Measurements from ENCODE around the gene SGCD.

The SGCD gene

GRCh38 chr5:156522651-156523529, 195.9 kb downstream of the SGCD start:
- DNase-seq: no peak

DNA sequence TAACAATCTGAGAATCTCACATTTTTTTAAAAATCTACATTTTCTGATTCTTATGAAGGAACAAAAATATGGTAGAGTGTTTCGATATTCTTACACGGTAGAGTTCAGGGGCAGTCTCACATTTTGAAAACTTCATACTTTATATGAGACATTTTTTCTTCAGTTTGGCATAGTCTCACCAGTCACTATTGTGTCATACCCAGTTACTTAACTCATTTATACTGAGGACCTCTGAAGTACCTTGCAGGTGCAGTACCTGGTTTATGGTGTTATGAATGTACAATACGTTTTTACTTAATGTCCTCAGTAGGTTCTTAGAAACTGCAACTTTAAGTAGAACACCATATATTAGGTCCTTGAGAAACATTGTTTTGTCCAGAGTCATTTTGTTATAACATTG, 196.6 kb downstream of the SGCD start:
- DNase-seq: no peak

DNA sequence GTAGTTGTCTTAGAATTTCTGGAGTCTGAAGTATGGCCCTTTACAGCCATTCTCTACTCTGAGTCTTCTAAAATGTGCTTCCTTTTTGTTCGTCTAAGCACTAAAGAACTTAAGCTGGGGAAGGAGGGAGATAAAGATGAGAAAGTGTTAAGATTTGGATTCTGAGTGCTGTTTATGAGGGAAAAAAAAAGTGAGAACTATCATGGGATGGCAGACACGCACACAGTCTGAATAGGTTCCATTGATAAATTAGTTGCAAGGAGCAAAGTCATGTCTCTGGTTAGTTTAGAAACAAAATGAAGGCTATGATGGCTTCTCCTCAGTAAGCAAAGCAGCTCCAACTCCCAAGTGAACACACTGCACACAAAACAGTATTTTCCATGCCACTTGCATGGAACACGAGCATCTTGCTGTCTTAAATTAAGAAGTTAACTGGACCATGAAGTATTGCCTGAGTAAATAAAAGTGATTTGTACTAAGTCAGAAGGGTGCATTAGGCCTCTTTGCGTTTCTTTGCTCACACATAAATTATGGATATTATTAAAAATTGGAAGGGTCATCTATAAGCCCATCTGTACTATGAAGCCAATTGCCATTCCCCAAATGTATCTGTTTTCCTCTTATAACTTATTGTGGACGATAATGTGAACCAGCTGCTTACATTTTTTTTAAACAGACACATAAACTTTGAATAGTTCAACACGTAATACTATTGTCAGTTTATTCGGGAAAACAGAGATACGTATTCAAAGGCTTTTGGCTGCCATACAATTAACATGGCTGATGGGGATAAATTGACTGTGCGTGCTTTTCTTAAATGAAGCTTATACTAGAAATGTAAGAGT, 199.3 kb downstream of the SGCD start:
- no peak for DNase-seq

DNA sequence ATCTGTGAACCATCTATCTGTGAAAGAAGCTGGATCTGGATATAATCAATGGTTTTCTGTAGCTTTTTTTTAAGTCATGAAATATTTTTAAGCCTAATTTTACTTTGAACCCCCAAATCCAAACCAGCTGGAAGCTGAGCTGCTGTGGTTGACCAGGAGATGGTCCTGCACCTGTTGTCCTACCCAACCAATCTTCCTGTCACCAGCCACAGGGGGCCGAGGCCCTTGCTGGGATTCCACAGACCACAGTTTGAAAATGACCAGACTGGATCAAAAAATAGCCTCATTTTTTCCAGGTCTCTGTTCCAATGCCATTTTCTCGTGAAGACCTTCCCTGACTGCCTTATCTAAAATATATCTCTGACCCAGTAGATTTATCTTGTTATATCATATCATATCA, 200.6 kb downstream of the SGCD start:
- DNase-seq: no peak

GRCh38 chr5:156528673-156529072, 201.7 kb downstream of the SGCD start:
- no peak for DNase-seq

GRCh38 chr5:156529892-156530291, 202.9 kb downstream of the SGCD start:
- no peak for DNase-seq

DNA sequence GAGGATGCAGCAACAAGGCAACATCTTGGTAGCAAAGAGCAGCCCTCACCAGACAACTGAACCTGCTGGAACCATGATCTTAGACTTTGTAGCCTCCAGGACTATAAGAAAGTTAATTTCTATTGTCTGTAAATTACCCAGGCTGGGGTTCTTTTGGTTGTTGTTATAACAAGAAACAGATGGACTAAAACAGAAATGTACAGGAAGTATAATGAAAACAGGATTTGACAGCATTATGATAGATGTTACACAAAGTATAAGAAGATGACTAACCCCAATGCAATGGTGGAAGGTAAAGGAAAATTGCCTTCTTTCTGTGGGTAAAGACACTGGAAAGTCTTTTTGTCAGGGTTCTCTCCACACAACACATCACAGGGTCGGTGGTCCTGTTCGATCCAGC, 204.2 kb downstream of the SGCD start:
- no peak for DNase-seq

DNA sequence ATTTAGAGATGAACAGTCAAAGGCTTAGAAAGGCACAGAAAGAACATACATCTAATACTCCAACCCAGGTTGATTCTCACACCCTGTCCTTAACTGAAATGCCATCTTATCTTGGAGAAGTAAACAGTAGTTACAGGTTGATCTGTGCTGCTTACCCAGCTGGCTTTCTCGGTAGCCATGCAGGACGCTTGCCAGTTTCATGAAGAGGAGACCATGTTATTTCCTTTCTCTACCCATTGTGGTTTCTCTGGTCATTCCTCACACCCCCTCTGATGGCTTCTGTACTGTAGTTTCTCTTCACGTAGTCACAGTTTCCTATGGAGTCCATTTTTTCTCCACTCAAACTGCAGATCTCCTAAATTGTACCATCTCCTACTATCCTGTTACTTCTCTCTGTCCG, 206.0 kb downstream of the SGCD start:
- no peak for DNase-seq

GRCh38 chr5:156534085-156534484, 207.1 kb downstream of the SGCD start:
- DNase-seq: no peak

DNA sequence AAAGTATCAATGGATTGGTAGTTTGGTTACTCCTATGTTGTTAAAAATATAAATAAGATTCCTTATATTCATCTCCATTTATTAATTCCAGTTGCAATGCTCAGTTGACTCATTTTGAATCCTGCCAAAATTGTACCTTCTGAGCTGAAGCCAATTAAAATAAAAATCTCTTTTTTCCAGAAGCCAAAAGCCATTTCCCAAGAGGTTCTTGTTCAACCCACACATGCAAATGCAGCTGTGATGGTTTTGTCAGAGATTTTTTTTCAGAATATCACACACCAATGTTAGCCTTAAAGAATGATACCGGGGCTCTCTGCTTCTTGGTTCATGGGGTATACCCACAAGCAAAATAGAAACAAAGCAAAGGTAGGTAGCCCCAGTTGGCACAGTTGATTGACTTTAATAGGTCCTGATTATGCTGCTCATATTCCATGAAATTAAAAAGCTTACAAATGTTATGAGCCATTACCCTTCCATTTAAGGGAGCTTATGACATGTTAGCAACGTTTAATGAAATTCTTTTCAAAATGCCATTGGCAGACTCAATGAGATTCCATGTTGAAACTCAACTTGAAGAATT, 208.0 kb downstream of the SGCD start:
- no peak for DNase-seq

- no peak for DNase-seq
Observed at GRCh38 chr5:156540491-156540890, 213.5 kb downstream of the SGCD start.

GRCh38 chr5:156541582-156541981, 214.6 kb downstream of the SGCD start:
- DNase-seq: no peak

DNA sequence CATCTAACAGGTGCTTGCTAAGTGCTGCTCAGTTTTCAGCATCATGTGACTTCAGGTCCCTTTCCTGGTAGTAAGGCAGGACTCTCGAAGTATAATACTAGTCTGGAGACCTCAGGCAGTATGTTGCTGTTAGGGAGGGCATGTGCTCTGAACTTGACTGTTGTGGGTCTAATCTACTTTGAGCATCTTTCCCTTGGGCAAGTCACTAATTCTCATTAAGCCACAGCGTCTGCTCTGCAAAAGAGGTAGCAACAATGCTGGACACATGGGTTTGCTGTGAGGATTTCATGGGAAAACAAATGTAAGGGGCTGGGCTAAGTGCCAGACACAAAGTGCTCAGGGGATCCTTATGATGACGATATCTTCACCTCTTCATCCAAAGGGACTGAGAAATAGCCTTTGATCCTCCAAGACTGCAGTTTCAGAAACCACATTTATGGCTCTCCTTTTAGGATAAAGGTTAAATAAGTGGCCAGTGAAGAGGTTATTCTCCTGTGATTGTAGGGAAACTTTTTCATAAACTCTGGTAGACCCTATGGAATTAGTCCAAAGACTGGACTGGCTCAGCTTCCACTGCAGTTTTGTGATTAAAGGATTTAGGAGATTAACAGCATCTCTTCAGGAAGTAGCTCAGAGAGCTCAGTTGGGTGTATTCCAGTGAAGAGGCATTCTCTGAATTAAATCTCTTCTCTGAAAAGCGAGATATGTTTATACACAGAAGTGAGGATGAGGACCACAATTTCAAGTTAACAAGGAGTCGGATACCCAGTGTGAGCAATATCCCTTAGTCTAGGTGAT, 216.6 kb downstream of the SGCD start:
- no peak for DNase-seq

DNA sequence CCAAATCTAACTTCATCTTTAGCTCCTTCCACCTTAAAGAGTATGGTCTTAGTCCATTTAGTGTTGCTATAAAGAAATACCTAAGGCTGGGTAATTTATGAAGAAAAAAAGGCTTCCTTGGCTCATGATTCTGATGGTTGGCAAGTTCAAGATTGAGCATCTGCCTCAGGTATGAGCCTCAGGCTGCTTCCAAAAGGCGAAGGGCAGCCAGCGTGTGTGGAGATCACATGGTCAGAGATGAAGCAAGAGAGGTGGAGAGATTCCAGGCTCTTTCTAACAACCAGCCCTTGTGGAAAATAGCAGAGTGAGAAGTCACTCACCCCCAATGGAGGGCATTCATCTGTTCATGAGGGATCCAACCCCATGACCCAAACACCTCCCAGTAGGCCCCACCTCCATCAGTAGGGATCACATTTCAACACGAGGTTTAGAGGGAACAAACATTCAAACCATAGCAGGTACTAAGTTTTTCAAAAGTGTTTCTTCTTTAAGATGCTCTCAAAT, 225.9 kb downstream of the SGCD start:
- DNase-seq: no peak

GRCh38 chr5:156556666-156557406, 229.9 kb downstream of the SGCD start:
- DNase-seq: no peak

DNA sequence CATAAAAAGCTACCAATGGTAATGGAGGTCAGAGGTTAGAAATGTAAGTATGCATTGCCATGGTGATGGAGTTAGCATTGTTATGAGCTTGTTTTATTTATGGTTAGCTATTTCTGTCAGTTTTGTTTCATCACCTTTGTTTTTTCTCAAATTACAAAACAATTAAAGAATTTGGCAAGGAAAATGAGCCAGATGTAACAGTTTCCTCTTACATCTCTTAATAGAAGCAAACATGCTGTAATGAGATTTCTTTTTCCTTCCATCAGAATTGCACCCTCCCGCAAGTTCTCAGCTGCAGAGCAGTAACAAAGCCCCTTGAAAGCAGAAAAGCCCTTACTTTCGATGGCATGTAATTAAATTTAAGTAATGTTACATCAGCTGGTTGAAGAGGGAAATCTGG, 233.0 kb downstream of the SGCD start:
- DNase-seq: no peak

- DNase-seq: no peak
Observed at GRCh38 chr5:156561651-156562050, 234.7 kb downstream of the SGCD start.

GRCh38 chr5:156570615-156571014, 243.7 kb downstream of the SGCD start:
- DNase-seq: no peak

- no peak for DNase-seq
Observed at GRCh38 chr5:156581725-156582124, 254.8 kb downstream of the SGCD start.

- no peak for DNase-seq
Observed at GRCh38 chr5:156582193-156582598, 255.2 kb downstream of the SGCD start.

- DNase-seq: no peak
Observed at GRCh38 chr5:156584871-156585270, 257.9 kb downstream of the SGCD start.

DNA sequence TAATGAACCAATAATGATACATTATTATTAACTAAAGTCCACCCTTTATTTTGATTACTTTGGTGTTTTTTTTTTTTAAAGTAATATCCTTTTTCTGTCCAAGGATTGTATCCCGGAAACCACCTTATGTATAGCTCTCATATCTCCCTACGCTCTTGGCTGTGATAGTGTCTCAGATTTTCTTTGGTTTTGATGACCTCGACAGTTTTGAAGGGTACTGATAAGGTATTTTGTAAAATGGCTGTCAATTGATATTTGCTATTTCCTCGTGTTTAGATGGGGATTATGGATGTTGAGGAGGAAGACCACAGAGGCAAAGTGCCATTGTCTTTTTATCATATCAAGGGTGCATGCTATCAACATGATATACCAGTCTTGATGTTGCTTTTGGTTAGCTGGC, 259.0 kb downstream of the SGCD start:
- no peak for DNase-seq

Measured in activated CD4-positive, alpha-beta T cell treated with anti-CD3 and anti-CD28 coated beads, Interleukin-2, amount 50 U/mL, for 4 hours (primary cell).